HUES6 (cell line): ENCODE data around the gene RBM38.
"Not testable (repeated sequence)": the region's sequence is repeated elsewhere in the genome, so short reads cannot be mapped to it uniquely, and the experiment has no call there.

ENCODE experiments used
- H3K27ac ChIP-seq: 2 replicates; pipeline ENCODE4 v1.7.0; 2013; ENCODE audit warnings: low read depth, mild to moderate bottlenecking, low read length, inconsistent platforms
- H3K27me3 ChIP-seq: 2 replicates; pipeline ENCODE4 v1.6.1; 2013; ENCODE audit warnings: low read length; ENCODE audit not compliant: control insufficient read depth, insufficient read depth
- H3K36me3 ChIP-seq: 2 replicates; pipeline ENCODE4 v1.6.1; 2013; ENCODE audit warnings: low read length; ENCODE audit not compliant: control insufficient read depth, insufficient read depth
- H3K4me1 ChIP-seq: 2 replicates; pipeline ENCODE4 v1.6.1; 2013; ENCODE audit warnings: low read length; ENCODE audit not compliant: control insufficient read depth, insufficient read depth
- H3K4me3 ChIP-seq: 2 replicates; pipeline ENCODE4 v1.5.1; 2013; ENCODE audit warnings: low read depth, low read length
- H3K9ac ChIP-seq: one replicate; pipeline ENCODE4 v1.6.1; 2013; ENCODE audit warnings: mild to moderate bottlenecking, low read length
- H3K9me3 ChIP-seq: 2 replicates; pipeline ENCODE4 v1.6.1; 2013; ENCODE audit warnings: low read depth, low read length; ENCODE audit not compliant: control insufficient read depth, insufficient read depth

The RBM38 gene

DNA sequence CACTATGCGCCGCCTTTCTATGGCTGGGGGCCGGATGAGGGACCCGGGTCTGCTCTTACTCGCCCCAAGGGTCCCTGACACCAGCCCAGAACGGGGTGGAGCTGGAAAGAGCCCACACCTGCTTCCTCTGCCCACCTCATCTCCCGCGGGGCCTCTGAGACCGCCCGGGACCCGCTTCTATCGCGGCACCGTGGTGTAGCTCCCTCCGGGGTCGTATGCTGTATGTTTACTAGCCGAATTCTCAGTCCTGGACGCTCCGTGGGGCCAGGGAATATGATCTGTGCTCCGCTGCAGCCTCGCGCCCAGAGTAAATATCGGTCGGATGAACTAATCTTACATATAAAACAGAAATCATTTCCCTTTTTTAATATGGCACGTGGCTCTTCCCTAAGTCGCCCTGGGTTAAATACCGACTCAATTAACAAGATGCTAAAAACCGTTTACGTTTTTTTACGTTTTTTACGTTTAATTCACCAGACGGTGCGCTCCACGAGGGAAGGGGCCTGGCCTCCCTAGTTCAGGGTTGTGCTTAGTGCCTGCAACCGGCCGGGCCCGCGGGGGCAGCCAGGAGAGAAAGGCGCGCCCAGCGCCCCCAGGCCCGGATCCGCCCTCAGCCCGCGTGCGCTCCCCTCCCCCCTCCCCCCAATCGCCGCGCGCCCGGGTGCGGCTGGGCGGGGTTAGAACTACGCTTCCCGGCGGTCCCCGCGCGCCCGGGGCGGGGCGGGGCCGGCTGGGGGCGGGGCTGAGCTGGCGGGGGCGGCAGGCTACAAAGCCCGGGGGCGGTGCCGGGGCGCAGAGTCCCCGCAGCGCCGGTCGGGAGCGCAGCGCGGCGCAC is at the start of gene RBM38:
TSS of gene RBM38 (plus strand) at position 793 of the 835 bp plus-strand sequence. CDS start 186 bp downstream, outside the sequence.
- Histone ChIP-seq H3K27me3 (no peaks in the 10 kb centered on the region), H3K9me3 (no peaks in the 10 kb centered on the region), H3K4me1 (peaks cover 48% of the 10 kb centered on the region), H3K27ac (peak within 1 kb of the TSS; percentile 62; the same call in 1 of the 2 replicates), H3K4me3 (peak within 1 kb of the TSS; percentile 88), H3K36me3 (peaks cover 26% of the 10 kb centered on the region), H3K9ac (peak within 1 kb of the TSS; percentile 83)

- Histone ChIP-seq H3K9ac (no peak overlapping the region), H3K27ac (no peak overlapping the region), H3K9me3 (no peaks in the 10 kb centered on the region), H3K4me3 (no peak overlapping the region), H3K36me3 (no peaks in the 10 kb centered on the region), H3K4me1 (no peaks in the 10 kb centered on the region), H3K27me3 (no peaks in the 10 kb centered on the region)
Observed at GRCh38 chr20:57341663-57342062, 49.5 kb upstream of the RBM38 start.

- Histone ChIP-seq H3K36me3 (no peaks in the 10 kb centered on the region), H3K9ac (no peak overlapping the region), H3K4me3 (no peak overlapping the region), H3K9me3 (no peaks in the 10 kb centered on the region), H3K4me1 (no peaks in the 10 kb centered on the region), H3K27ac (no peak overlapping the region), H3K27me3 (no peaks in the 10 kb centered on the region)
Observed at GRCh38 chr20:57342829-57343228, 48.4 kb upstream of the RBM38 start.

- no peak overlapping the region for H3K27ac ChIP-seq
- no peaks in the 10 kb centered on the region for H3K36me3 ChIP-seq
- no peak overlapping the region for H3K9ac ChIP-seq
- H3K27me3 ChIP-seq = no peaks in the 10 kb centered on the region
- H3K9me3 ChIP-seq = no peaks in the 10 kb centered on the region
- H3K4me1 ChIP-seq = no peaks in the 10 kb centered on the region
- no peak overlapping the region for H3K4me3 ChIP-seq
Observed at GRCh38 chr20:57346477-57346876, 44.7 kb upstream of the RBM38 start.

DNA sequence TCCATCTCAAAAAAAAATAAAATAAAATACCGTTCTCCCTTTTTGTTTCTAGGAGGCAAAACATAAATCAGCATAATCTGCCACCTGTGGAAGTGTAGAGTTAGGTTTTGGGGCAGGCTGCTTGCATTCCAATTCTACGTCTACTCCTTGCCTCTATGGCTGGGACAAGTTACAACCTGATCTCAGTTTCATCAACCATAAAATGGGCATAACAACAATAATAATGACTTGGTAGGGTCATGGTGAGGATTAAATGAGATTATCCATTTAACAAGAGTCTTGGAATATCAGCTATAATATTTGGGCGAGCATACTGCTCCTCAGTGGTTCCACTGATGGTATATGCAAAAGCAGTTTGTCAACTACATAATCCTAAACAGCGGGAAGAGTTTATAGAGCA is 43.8 kb upstream of the RBM38 start:
- Histone ChIP-seq H3K4me3 (no peak overlapping the region), H3K4me1 (0 out of 2 replicates have a peak, but pooled peaks cover 6% of the 10 kb centered on the region), H3K27ac (no peak overlapping the region), H3K9me3 (no peaks in the 10 kb centered on the region), H3K9ac (no peak overlapping the region), H3K36me3 (no peaks in the 10 kb centered on the region), H3K27me3 (no peaks in the 10 kb centered on the region)

GRCh38 chr20:57348200-57348921 is 42.8 kb upstream of the RBM38 start:
- not testable (repeated sequence) for H3K4me1 ChIP-seq, H3K27me3 ChIP-seq, H3K9ac ChIP-seq, H3K4me3 ChIP-seq, H3K36me3 ChIP-seq, H3K9me3 ChIP-seq, H3K27ac ChIP-seq

DNA sequence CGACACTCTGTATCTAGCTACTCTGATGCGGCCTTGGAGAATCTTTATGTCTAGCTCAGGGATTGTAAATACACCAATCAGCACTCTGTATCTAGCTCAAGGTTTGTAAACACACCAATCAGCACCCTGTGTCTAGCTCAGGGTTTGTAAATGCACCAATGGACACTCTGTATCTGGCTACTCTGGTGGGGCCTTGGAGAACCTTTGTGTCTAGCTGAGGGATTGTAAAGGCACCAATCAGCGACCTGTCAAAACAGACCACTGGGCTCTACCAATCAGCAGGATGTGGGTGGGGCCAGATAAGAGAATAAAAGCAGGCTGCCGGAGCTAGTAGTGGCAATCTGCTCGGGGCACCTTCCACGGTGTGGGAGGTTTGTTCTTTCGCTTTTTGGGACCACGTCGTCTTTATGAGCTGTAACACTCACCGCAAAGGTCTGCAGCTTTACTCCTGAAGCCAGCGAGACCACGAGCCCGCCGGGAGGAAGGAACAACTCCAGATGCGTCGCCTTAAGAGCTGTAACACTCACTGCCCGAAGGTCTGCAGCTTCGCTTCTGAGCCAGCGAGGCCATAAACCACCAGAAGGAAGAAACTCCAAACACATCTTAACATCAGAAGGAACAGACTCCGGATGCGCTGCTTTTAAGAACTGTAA is 42.1 kb upstream of the RBM38 start:
- not testable (repeated sequence) for H3K9me3 ChIP-seq, H3K27ac ChIP-seq, H3K4me3 ChIP-seq, H3K9ac ChIP-seq, H3K36me3 ChIP-seq, H3K27me3 ChIP-seq, H3K4me1 ChIP-seq

DNA sequence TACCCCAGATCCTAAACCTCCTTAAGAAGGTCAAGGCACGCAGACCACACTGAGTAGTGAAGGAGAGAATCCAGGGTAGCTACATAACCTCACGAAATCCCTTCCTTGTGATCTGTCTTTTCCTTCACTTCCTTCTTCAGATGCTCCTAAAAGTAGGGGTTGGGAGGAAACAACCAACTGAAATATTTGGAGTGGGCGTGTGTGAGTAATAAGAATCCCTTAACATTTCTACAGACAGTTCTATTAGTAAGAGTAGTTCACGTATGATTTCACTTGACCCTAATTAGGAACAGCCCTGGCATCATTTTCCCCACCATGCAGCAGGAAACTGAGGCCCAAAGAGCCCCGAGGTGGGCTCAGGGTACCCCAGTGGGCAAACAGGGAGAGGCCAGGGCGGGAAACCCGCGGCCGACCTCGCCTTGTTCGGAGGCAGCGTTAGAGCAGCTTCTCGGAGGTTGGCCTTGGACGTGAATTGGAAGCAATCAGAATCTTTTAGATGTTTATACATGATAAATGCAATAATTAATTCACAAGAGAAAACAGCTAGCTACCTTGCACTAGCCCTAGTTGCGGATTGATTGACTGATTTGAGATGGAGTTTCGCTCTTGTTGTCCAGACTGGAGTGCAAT is 41.0 kb upstream of the RBM38 start:
- Histone ChIP-seq H3K27ac (no peak overlapping the region), H3K27me3 (no peaks in the 10 kb centered on the region), H3K4me1 (0 out of 2 replicates have a peak, but pooled peaks cover 6% of the 10 kb centered on the region), H3K4me3 (no peak overlapping the region), H3K9me3 (no peaks in the 10 kb centered on the region), H3K9ac (no peak overlapping the region), H3K36me3 (no peaks in the 10 kb centered on the region; the same call in none of the 2 replicates)

GRCh38 chr20:57350726-57351041 is 40.5 kb upstream of the RBM38 start:
- Histone ChIP-seq H3K9ac (peak overlapping the region; percentile 87), H3K4me3 (peak overlapping the region; percentile 100)
- H3K4me1 ChIP-seq, H3K9me3 ChIP-seq, H3K27ac ChIP-seq, H3K27me3 ChIP-seq, H3K36me3 ChIP-seq: not testable (repeated sequence)

DNA sequence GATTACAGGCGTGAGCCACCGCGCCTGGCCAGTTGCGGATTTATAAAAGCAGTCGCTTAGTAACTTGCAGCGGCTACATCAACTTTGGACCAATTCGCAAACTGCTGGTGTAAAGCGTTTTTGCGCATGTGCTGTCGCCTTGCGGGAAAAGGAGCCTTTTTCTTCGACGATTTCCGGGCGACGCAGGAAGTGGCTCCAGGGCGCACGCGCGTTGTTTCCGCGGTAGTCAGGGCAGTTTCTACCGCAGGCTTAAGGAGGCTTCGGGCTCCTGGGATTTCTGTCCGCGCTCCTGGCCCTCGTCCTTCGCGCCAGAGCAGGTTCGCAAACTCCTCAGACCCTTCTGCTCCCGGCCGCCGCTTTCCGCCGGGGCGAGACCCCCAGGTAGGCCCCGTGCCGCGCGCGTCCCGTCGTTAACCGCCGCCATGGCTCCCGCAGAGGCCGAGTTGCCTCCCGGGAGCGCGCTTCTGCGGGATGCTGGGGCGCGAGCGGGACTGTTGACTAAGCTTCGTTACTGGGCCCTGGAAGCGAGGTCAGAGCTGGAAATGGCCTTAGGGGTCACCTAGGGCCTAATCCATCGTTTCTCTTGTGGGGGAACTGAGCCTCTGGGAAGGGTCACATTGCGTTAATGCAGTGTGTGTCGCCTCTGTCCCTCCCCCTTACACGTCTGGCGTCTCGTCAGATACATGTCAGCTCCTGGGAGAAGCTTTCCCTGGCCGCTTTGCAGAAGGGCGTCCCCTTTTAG is 40.0 kb upstream of the RBM38 start, which contains the start of gene RAE1:
TSS of gene RAE1 (plus strand) at position 214 of the 742 bp plus-strand sequence. CDS start 2,784 bp downstream, outside the sequence.
- no peaks in the 10 kb centered on the region for H3K9me3 ChIP-seq
- H3K27ac ChIP-seq = peak within 1 kb of the TSS; percentile 96
- H3K4me3 ChIP-seq = peak within 1 kb of the TSS; percentile 100
- H3K27me3 ChIP-seq = no peaks in the 10 kb centered on the region
- no peaks in the 10 kb centered on the region; the same call in none of the 2 replicates for H3K36me3 ChIP-seq
- peak within 1 kb of the TSS; percentile 87 for H3K9ac ChIP-seq
- H3K4me1 ChIP-seq = 0 out of 2 replicates have a peak, but pooled peaks cover 6% of the 10 kb centered on the region
